Adrenal gland (tissue), 12 donors: ENCODE results near the gene CPA2. TPM values are rescaled to one million over a fixed set of nuclear protein-coding genes. Genes with fewer than 3 reads are reported as not detected.

Experiments used
- DNase-seq, 7 donors: peaks; one replicate each; pipeline ENCODE4 v3.0.0-alpha.2; 2019 to 2020
- H3K27ac ChIP-seq, 5 donors: fragments of 200-600 bp; sonication (generic) in 4 of 5; 1 replicate in 3 of 5; 2 replicates in 2 of 5; pipeline versions ENCODE4 v1.5.1 to v1.8.0; 2016 to 2020; ENCODE audit warnings: mild to moderate bottlenecking in 1 of 5
- H3K27me3 ChIP-seq: fragments of 200-600 bp; 2 replicates; pipeline ENCODE4 v1.8.0; 2021
- H3K36me3 ChIP-seq, 2 donors: fragments of 200-600 bp; replicated peaks in 1 of 2; 1 replicate in 1 of 2; 2 replicates in 1 of 2; pipeline versions ENCODE4 v1.5.1 to v1.8.0; 2018 to 2022
- H3K4me1 ChIP-seq, 2 donors: fragments of 200-600 bp; replicated peaks in 1 of 2; 1 replicate in 1 of 2; 2 replicates in 1 of 2; pipeline versions ENCODE4 v1.5.1 to v1.8.0; 2018 to 2021
- H3K4me3 ChIP-seq, 4 donors: fragments of 200-600 bp; sonication (generic) in 3 of 4; one replicate each; pipeline ENCODE4 v1.5.1; 2016 to 2018
- H3K9me3 ChIP-seq, 3 donors: fragments of 200-600 bp; sonication (generic) in 1 of 3; replicated peaks in 1 of 3; 1 replicate in 2 of 3; 2 replicates in 1 of 3; pipeline versions ENCODE4 v1.5.1 to v1.8.0; 2016 to 2021
- POLR2A ChIP-seq, 2 donors: fragments of 450-650 bp; IDR thresholded peaks; one replicate each; pipeline ENCODE4 v1.6.1; 2017; ENCODE audit warnings: antibody characterized with exemption in 2 of 2, mild to moderate bottlenecking in 2 of 2, moderate library complexity in 1 of 2
- WGBS, 4 donors: extraction: QIAGEN DNeasy Blood & Tissue Kit in 2 of 4; methylation state at CpG; one replicate each; pipeline versions ENCODE4 v1.1.5 to v1.1.7; 2013 to 2017; 5-methylcytosine and 5-hydroxymethylcytosine counted together
- intact Hi-C, 2 donors: fragments of 100-400 bp; cut with DNase I; formaldehyde crosslinking; loops; one replicate each; pipeline versions ENCODE4 v1.14.1 to v1.15.0; 2022 to 2023
- polyA plus RNA-seq, 3 donors: library from polyadenylated mRNA; stranded (reverse); fragments of 200-250 nt in 2 of 3; fragments of 350-450 nt in 1 of 3; fragmentation: Illumina TruSeq in 1 of 3; extraction: RNeasy Lipid Tissue Mini Kit (QIAGEN cat#74804) in 1 of 3; gene quantifications; one replicate each; pipeline ENCODE4 v1.2.3, GENCODE V29; 2013 to 2014
- total RNA-seq, 9 donors: library from RNA; depleted of rRNA in 4 of 9; stranded (reverse); fragments of >200 nt in 4 of 9; fragments of 120-200 nt in 1 of 9; fragmentation: NEBNext Ultra II Directional in 1 of 9; extraction: Animal tissue kit (Norgen Biotek cat#: 25700) in 1 of 9; gene quantifications; one replicate each; pipeline versions ENCODE4 v1.1.0 to v1.2.4, GENCODE V29; 2013 to 2023
- TF ChIP-seq, protein P1 (sequence below), 6 experiments: fragments of 450-650 bp in 4 of 6; fragments of 200-600 bp in 2 of 6; sonication (generic) in 1 of 6; IDR thresholded peaks; 1 replicate in 5 of 6; 2 replicates in 1 of 6; pipeline versions ENCODE4 v1.5.1 to v1.8.0; 2016 to 2021; ENCODE audit warnings: antibody characterized with exemption in 6 of 6, mild to moderate bottlenecking in 2 of 6, moderate library complexity in 1 of 6
- donor health status: healthy with polysubstance abuse.
- donor health status: Bipolar disorder and iron deficiency.
- donor health status: DM: yes; HTN: yes; CAD: no.
- donor health status: DM: no; HTN: no; CAD: no.
- donor health status: DM: no; HTN: no; CAD: no.
- donor health status: DM: yes; HTN: yes; CAD: no.

CPA2 gene
- total and polyA plus RNA-seq, 12 donors: 0.15 to 2.3 (median 0.75) TPM; not detected in 4

GRCh38 chr7:130303551-130303950 lies 36.9 kb downstream of the CPA2 start:
- WGBS, 4 donors: 73 to 78% (median 75%) methylated on average over 5 of the region's 5 CpGs
- no peak for DNase-seq
- Histone ChIP-seq H3K36me3 (no peaks in the 10 kb centered on the region), H3K27me3 (no peaks in the 10 kb centered on the region), H3K27ac (no peak overlapping the region), H3K4me3 (no peak overlapping the region), H3K9me3 (no peaks in the 10 kb centered on the region), H3K4me1 (no peaks in the 10 kb centered on the region)
- intact Hi-C loops: no loop called here
- TF ChIP-seq POLR2A (IDR thresholded peaks at IDR 0.05): no peak
- TF ChIP-seq, protein P1, sequence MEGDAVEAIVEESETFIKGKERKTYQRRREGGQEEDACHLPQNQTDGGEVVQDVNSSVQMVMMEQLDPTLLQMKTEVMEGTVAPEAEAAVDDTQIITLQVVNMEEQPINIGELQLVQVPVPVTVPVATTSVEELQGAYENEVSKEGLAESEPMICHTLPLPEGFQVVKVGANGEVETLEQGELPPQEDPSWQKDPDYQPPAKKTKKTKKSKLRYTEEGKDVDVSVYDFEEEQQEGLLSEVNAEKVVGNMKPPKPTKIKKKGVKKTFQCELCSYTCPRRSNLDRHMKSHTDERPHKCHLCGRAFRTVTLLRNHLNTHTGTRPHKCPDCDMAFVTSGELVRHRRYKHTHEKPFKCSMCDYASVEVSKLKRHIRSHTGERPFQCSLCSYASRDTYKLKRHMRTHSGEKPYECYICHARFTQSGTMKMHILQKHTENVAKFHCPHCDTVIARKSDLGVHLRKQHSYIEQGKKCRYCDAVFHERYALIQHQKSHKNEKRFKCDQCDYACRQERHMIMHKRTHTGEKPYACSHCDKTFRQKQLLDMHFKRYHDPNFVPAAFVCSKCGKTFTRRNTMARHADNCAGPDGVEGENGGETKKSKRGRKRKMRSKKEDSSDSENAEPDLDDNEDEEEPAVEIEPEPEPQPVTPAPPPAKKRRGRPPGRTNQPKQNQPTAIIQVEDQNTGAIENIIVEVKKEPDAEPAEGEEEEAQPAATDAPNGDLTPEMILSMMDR (IDR thresholded peaks at IDR 0.05): no peak

- H3K36me3 ChIP-seq: no peaks in the 10 kb centered on the region
- 88 to 91% (median 91%) methylated on average over 5 of the region's 5 CpGs for WGBS, 4 donors
- intact Hi-C loops: no loop called here
Observed at GRCh38 chr7:130303982-130304381, 37.3 kb downstream of the CPA2 start.

GRCh38 chr7:130304878-130305277 lies 38.2 kb downstream of the CPA2 start:
- intact Hi-C loops: no loop called here
- TF ChIP-seq POLR2A (IDR thresholded peaks at IDR 0.05): no peak
- TF ChIP-seq, protein P1 (IDR thresholded peaks at IDR 0.05): no peak
- 88 to 93% (median 90%) methylated on average over 3 of the region's 3 CpGs for WGBS, 4 donors
- Histone ChIP-seq H3K36me3 (no peaks in the 10 kb centered on the region), H3K4me1 (no peaks in the 10 kb centered on the region), H3K4me3 (no peak overlapping the region), H3K9me3 (no peaks in the 10 kb centered on the region), H3K27ac (peak overlapping the region in 1 of 5 donors; percentile 19), H3K27me3 (no peaks in the 10 kb centered on the region)
- DNase-seq: no peak

More at GRCh38 chr7:130303982-130304381, 37.3 kb downstream of the CPA2 start:
- H3K4me1 ChIP-seq: no peaks in the 10 kb centered on the region
- TF ChIP-seq, protein P1 (IDR thresholded peaks at IDR 0.05): no peak
- no peak for TF ChIP-seq POLR2A (IDR thresholded peaks at IDR 0.05)
- H3K27ac ChIP-seq: no peak overlapping the region
- H3K4me3 ChIP-seq: no peak overlapping the region
- no peaks in the 10 kb centered on the region for H3K9me3 ChIP-seq
- DNase-seq: peak in 1 of 7 donors; percentile 21
- H3K27me3 ChIP-seq: no peaks in the 10 kb centered on the region

DNA sequence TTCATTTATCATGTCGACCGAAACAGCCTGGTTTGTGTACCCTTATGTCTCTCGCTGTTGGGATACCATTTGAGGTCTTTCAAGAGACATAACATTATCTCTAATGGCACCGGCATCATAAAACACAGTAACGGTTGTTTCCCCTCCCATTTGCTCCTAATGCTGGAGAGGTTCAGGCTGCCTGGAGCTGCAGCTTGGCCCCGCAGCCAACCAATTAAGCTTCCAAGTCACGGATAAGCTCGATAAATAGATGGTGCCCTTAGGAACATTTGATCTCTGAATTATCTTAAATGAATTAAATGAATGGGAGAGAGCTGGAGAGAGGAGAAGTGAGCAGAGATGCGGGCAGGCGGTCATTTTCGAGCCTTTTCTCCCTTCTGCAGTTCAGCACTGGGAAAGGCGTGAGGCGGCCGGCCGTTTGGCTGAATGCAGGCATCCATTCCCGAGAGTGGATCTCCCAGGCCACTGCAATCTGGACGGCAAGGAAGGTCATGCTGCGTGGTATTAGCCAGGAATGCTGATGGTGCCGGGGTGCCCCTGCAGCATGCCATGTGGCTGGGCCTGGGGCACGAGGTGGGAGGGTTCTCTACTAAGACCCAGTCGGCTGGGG lies 38.9 kb downstream of the CPA2 start:
- WGBS, 4 donors: 67 to 86% (median 84%) methylated on average over 16 to 21 of the region's 21 CpGs
- DNase-seq: peak in 1 of 7 donors; percentile 57
- TF ChIP-seq, protein P1 (IDR thresholded peaks at IDR 0.05): no peak
- no peak for TF ChIP-seq POLR2A (IDR thresholded peaks at IDR 0.05)
- intact Hi-C loops: no loop called here
- Histone ChIP-seq H3K27ac (peak overlapping the region in 1 of 5 donors; percentile 19), H3K4me1 (no peaks in the 10 kb centered on the region), H3K36me3 (no peaks in the 10 kb centered on the region), H3K9me3 (no peaks in the 10 kb centered on the region), H3K27me3 (no peaks in the 10 kb centered on the region), H3K4me3 (no peak overlapping the region)
